LNCaP clone FGC (cell line): Measurements from ENCODE around the gene LILRB4.
"Not testable (repeated sequence)": the region's sequence is repeated elsewhere in the genome, so short reads cannot be mapped to it uniquely, and the experiment has no call there.

Source experiments
- DNase-seq: peaks from one replicate; pipeline ENCODE4 v3.0.0-alpha.2; 2011; ENCODE audit warnings: low read depth
- H3K4me3 ChIP-seq: 2 replicates; pipeline ENCODE4 v1.5.1; 2011; ENCODE audit warnings: mild to moderate bottlenecking, low read depth, low read length, control low read depth
- CTCF ChIP-seq: IDR thresholded peaks from 2 replicates; pipeline ENCODE4 v1.5.1; 2012; ENCODE audit warnings: mild to moderate bottlenecking; ENCODE audit not compliant: control insufficient read depth, insufficient read depth; ENCODE audit errors: extremely low read depth

The LILRB4 gene

DNA sequence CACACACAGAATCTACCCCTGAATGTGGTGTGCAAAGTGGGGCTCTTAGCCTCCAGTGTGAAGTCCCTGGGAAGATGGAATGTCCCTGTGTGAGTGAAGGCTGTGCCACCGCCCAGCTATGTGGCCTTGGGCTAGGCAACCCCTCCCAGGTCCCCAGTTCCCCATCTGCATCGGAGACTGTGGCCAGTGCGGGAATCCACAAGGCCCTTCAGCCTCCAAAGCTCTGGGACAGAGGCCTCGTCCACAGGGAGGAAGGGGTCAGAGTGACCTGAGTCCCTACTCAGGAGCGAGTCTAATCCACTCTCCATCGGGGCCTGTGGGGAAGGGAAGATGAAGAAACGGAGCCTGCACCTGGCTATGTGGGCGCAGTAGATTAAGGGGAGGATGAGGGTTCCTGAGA, 42.1 kb downstream of the LILRB4 start:
- no peak for TF ChIP-seq CTCF
- H3K4me3 ChIP-seq, result no peak overlapping the region
- DNase-seq, result no peak

DNA sequence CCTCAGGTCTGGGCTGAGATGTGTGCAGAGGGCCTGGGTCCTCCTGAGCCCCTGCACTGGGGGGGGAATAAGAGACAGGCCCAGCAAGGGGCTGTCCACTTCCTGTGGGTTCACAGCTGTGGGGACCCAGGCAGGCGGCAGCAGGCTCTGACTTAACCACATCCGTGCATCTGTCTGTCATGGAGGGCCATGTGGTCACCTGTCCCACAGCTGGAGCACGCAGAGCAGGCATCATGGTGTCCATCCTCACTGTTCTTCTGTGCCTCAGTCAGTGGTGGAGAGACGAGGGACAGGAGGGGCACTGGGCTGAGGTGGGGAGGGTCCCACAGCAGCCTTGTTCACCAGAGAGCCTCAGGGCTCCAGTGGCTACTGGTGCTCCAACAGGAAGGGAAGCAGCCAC, 45.2 kb downstream of the LILRB4 start:
- H3K4me3 ChIP-seq, result no peak overlapping the region
- DNase-seq, result no peak
- TF ChIP-seq CTCF, result no peak

DNA sequence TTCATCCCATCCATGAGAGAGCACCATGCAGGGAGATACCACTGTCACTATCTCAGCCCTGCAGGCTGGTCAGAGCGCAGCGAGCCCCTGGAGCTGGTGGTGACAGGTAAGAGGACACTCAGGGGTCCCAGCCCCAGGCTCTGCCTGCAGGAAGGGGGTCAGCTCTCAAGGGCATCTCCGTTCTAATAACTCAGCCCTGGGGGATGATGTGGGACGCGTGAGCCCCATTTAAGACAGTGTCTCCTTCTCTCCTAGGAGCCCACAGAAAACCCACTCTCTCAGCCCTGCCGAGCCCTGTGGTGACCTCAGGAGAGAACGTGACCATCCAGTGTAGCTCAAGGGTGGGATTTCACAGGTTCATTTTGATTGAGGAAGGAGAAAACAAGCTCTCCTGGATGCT, 46.0 kb downstream of the LILRB4 start:
- TF ChIP-seq CTCF, result no peak

GRCh38 chr19:54709212-54709948, 46.6 kb downstream of the LILRB4 start:
- no peak for TF ChIP-seq CTCF
- no peak overlapping the region for H3K4me3 ChIP-seq
- no peak for DNase-seq

More for the DNA sequence above, 46.0 kb downstream of the LILRB4 start:
- DNase-seq, result no peak
- no peak overlapping the region for H3K4me3 ChIP-seq

DNA sequence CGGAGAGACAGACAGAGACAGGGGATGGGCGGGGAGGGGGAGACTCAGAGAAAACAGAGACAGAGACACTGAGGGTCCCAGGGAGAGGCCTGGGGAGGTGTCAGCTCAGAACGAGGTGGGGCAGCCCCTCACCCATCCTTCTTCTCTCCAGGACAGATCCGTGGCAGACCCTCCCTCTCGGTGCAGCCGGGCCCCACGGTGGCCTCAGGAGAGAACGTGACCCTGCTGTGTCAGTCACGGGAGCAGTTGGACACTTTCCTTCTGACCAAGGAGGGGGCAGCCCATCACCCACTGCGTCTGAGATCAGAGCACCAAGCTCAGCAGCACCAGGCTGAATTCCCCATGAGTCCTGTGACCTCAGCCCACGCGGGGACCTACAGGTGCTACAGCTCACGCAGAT, 47.2 kb downstream of the LILRB4 start:
- DNase-seq, H3K4me3 ChIP-seq: not testable (repeated sequence)
